Spinal cord (tissue), 10 donors: Measurements from ENCODE around the gene SDHAF2. TPM values are rescaled to one million over a fixed set of nuclear protein-coding genes. Genes with fewer than 3 reads are reported as not detected.
"Not testable (repeated sequence)": the region's sequence is repeated elsewhere in the genome, so short reads cannot be mapped to it uniquely, and the experiment has no call there.

Experiments used
- DNase-seq, 6 donors: peaks; one replicate each; pipeline versions ENCODE4 v3.0.0 to v3.0.0-alpha.2; 2013 to 2015; ENCODE audit warnings: low spot score in 6 of 6, low read depth in 4 of 6
- H3K27ac ChIP-seq: one replicate; pipeline ENCODE4 v1.5.1; 2013; ENCODE audit warnings: low read depth, low read length, control low read depth
- H3K27me3 ChIP-seq: one replicate; pipeline ENCODE4 v1.6.1; 2013; ENCODE audit warnings: low read length; ENCODE audit not compliant: control insufficient read depth, insufficient read depth
- H3K36me3 ChIP-seq: one replicate; pipeline ENCODE4 v1.6.1; 2013; ENCODE audit warnings: low read length; ENCODE audit not compliant: control insufficient read depth, insufficient read depth
- H3K4me1 ChIP-seq: one replicate; pipeline ENCODE4 v1.6.1; 2013; ENCODE audit warnings: low read length; ENCODE audit not compliant: control insufficient read depth, insufficient read depth
- H3K4me3 ChIP-seq: one replicate; pipeline ENCODE4 v1.5.1; 2013; ENCODE audit warnings: low read depth, low read length, control low read depth
- H3K9me3 ChIP-seq: one replicate; pipeline ENCODE4 v1.6.1; 2013; ENCODE audit warnings: low read length; ENCODE audit not compliant: control insufficient read depth, insufficient read depth
- WGBS: methylation state at CpG from one replicate; pipeline ENCODE4 v1.1.5; 2013; ENCODE audit warnings: missing lambda C conversion rate; ENCODE audit not compliant: insufficient coverage; 5-methylcytosine and 5-hydroxymethylcytosine counted together
- polyA plus RNA-seq, 2 donors: library from polyadenylated mRNA; unstranded; fragments of 120-200 nt; gene quantifications; one replicate each; pipeline ENCODE4 v1.2.1, GENCODE V29; 2013; ENCODE audit not compliant: insufficient read length in 2 of 2
- total RNA-seq, 2 donors: library from RNA; depleted of rRNA in 1 of 2; stranded (reverse); fragments of 120-200 nt in 1 of 2; fragments of >200 nt in 1 of 2; gene quantifications; one replicate each; pipeline versions ENCODE4 v1.2.3 to v1.2.4, GENCODE V29; 2013 to 2014
- donor health status: healthy.

The SDHAF2 gene
- total and polyA plus RNA-seq, 4 donors: 34.7 to 64.5 (median 46.5) TPM

DNA sequence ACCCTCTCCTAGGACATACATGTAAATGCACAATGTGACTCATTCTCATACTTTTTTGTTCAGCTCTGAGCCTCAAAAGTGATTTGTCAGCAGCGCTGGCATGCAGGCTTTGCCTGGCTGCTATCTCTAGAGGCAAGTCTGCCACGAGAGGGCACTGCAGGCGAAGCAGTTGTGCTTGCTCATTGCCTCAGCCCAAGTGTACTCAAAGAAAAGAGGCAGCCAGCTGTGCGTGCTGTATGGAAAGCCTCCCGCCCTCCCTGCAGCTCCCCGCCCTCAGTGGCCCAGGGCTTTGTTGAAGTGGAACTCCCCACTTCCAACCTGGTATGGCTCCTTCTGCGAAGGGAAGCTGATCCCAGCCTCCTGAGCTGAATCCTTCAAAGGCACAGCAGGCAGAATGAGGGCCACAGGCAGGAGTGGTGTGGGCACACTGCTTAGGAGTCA, 16.3 kb downstream of the SDHAF2 start:
- no peak overlapping the region for H3K4me3 ChIP-seq
- H3K27me3 ChIP-seq: no peaks in the 10 kb centered on the region
- peaks cover 13% of the 10 kb centered on the region for H3K4me1 ChIP-seq
- no peak overlapping the region for H3K27ac ChIP-seq
- WGBS: 4% methylated on average over 7 of the region's 7 CpGs
- H3K36me3 ChIP-seq: peaks cover 36% of the 10 kb centered on the region
- peak; percentile 69 to 96 (median 84) for DNase-seq
- no peaks in the 10 kb centered on the region for H3K9me3 ChIP-seq

DNA sequence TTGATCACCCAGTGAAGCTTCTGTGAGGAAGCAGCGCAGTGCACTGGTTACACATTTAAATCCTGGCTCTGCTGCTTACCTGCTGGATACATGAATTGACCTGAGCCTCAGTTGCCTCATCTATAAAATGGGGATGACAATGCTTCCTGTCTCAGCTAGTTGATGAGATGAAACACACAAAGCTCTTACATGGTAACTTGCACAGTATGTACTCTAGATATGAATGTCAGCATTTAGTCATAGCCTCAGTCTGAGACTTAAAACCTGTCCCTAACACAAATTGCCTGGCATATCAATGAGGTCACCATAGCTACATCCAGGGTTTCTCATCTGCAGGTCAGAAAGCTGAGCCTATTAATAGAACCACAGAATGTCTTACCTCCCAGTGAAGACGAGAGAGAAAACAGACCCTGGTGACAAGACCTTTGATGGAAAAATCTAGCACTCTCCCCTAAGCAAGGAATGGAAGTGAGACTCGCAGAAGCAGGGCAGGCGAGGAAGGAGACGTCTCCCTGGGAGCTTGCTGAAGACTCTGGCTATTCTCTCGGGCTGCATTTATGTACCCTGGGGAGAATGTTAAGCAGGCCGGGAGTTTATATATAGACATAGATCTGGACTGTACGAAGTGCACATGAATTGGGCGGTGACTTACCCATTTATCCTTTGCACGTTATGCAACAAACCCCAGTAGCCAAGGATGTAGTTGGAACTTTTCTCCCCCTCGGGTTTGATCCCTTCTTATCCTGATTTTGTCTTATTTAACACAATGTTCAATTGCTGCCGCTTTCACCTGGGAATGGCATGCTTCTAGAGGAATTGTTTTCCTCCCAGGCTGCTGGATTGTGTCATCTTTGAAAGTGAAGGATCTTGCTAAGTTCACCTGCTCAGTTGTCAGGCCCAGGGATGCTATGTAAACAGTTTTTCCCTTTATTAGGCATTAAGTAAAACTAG, 18.0 kb downstream of the SDHAF2 start:
- no peak overlapping the region for H3K4me3 ChIP-seq
- H3K9me3 ChIP-seq: no peaks in the 10 kb centered on the region
- DNase-seq: peak in 1 of 6 donors; percentile 42
- H3K27ac ChIP-seq: no peak overlapping the region
- WGBS: 65% methylated on average over 8 of the region's 12 CpGs
- H3K4me1 ChIP-seq: peaks cover 13% of the 10 kb centered on the region
- H3K36me3 ChIP-seq: peaks cover 31% of the 10 kb centered on the region
- no peaks in the 10 kb centered on the region for H3K27me3 ChIP-seq

DNA sequence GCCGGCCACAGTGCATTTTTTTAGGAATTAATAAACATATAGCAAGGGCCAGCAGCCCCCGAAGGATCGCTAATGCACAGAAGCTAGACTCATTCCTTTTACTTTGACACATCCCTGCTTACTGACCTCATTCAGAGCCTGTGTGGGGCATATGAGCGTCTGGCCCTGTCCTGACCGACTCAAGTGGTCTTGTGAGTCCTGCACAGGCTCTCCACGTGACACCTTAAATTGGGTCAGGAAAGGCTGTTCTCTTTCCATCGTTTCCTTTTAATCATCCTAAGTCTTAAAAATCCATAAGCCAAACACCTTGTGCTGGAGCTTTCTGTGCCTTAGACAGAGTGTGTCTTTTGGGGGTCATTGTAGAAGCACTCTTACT, 18.6 kb downstream of the SDHAF2 start:
- no peak for DNase-seq
- no peaks in the 10 kb centered on the region for H3K9me3 ChIP-seq
- WGBS: 78% methylated on average over 4 of the region's 7 CpGs
- no peaks in the 10 kb centered on the region for H3K27me3 ChIP-seq
- peaks cover 28% of the 10 kb centered on the region for H3K36me3 ChIP-seq
- H3K4me1 ChIP-seq: peaks cover 13% of the 10 kb centered on the region
- no peak overlapping the region for H3K4me3 ChIP-seq
- no peak overlapping the region for H3K27ac ChIP-seq

DNA sequence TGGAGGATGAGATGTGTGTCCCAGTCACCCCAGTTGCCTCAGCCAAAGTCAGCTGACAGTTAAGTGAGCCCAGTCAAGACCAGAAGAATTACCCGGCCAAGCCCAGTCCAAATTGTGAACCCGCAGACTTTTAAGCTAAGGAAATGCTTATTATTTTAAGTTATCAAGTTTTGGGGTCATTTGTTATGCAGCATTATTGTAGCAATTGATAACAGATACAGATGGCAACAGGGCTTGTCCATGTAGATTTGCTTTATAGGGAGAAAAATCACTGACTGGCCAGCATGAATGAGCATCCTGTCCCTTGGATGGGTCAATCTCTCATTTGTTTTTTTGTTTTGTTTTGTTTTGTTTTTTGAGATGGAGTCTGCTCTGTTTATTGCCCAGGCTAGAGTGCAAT, 22.9 kb downstream of the SDHAF2 start:
- no peak overlapping the region for H3K4me3 ChIP-seq
- no CpG with 5 or more reads among the region's 2 CpGs for WGBS

DNA sequence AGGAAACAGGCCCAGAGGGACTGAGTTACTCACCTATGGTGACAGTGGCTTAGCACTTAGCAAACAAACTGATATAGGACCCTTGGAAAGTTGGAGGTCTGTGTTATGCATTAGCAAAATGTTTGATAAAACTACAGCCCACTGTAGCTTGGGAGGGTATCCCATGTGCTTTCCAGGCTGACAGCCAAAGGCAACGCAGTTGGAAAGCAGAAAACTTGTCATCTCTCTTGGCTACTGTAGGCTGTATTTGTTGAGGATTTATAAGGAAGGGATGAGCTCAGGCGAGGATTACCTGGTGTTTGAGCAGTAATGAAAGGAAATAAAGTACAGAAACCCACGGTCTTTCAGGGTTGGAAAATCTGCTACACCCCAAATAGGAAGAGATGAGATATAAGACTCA, 23.8 kb downstream of the SDHAF2 start:
- peaks cover 14% of the 10 kb centered on the region for H3K36me3 ChIP-seq
- no peaks in the 10 kb centered on the region for H3K9me3 ChIP-seq
- no peaks in the 10 kb centered on the region for H3K27me3 ChIP-seq
- DNase-seq: peak in 2 of 6 donors; percentile 36 to 65
- H3K27ac ChIP-seq: no peak overlapping the region
- H3K4me3 ChIP-seq: no peak overlapping the region
- H3K4me1 ChIP-seq: peaks cover 10% of the 10 kb centered on the region
- WGBS: 40% methylated on average over 1 of the region's 3 CpGs

More for the DNA sequence above, 22.9 kb downstream of the SDHAF2 start:
- Histone ChIP-seq H3K27ac (no peak overlapping the region), H3K27me3 (no peaks in the 10 kb centered on the region), H3K9me3 (no peaks in the 10 kb centered on the region), H3K4me1 (peaks cover 10% of the 10 kb centered on the region), H3K36me3 (peaks cover 14% of the 10 kb centered on the region)
- no peak for DNase-seq

DNA sequence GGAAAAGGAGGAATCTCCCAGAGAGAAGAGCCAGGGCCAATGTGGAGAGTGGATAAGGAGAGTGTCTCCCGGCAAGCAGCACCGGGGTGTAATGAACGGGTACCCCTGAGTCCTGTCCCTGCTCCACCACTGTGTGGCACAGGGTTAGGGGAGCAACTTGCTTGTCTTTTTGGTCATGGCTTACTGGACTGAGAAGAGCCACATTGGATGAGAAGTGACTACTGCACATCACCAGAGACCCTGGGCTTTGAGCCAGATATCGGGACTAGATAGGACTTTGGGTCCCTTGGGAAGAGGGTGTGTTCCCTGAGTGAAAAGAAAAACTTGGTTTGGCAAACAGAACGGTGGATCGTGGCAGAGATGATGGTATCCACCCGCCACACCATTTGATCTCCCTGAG, 24.6 kb downstream of the SDHAF2 start:
- no peaks in the 10 kb centered on the region for H3K27me3 ChIP-seq
- no peaks in the 10 kb centered on the region for H3K9me3 ChIP-seq
- peaks cover 7% of the 10 kb centered on the region for H3K4me1 ChIP-seq
- no peak overlapping the region for H3K4me3 ChIP-seq
- no peak for DNase-seq
- peaks cover 13% of the 10 kb centered on the region for H3K36me3 ChIP-seq
- WGBS: 76% methylated on average over 4 of the region's 7 CpGs
- no peak overlapping the region for H3K27ac ChIP-seq

DNA sequence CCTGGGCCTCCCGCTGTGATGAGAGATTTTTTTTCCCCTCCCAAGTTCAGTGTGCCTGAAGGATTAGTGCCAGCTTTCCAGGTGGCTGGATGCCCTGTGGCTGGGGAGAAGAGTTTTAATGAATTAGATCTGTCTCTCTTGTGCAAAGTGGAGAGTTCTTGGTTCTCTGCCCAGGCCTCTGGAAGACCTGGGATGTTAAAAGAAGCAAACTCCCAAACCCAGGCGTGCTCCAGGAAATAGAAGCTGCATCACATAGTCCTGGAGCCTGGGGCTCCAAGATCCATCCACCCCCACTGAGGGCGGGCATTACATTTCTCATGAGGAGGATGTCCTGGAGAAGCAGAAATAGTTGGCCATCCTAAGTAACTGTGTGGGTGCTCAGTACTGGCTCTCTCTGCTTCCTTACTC, 30.6 kb downstream of the SDHAF2 start:
- no peak overlapping the region for H3K4me3 ChIP-seq
- peaks cover 7% of the 10 kb centered on the region for H3K36me3 ChIP-seq
- no peaks in the 10 kb centered on the region for H3K27me3 ChIP-seq
- DNase-seq: peak in 4 of 6 donors; percentile 66 to 89 (median 80)
- peak overlapping the region; percentile 67 for H3K27ac ChIP-seq
- H3K4me1 ChIP-seq: peaks cover 18% of the 10 kb centered on the region
- WGBS: no CpG with 5 or more reads among the region's 3 CpGs
- no peaks in the 10 kb centered on the region for H3K9me3 ChIP-seq

DNA sequence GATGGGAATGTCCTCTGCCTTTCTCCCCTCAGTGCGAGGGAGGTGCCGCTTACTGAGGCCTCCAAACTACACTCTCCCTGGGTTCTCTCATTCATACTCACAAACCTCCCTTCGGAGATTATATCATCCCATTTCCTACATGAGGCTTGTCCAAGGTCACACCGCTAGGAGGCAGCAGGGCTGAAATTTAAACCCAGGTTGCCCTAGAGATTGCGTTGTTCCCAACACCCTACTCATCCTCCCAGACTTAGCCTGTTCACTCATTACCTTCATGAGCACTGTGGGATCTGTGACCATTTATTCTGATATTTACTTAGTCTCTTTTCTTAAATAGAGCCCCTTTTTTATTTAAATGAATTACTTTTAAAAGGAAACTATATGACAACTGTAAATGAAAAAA, 31.1 kb downstream of the SDHAF2 start:
- no peaks in the 10 kb centered on the region for H3K27me3 ChIP-seq
- H3K4me3 ChIP-seq: no peak overlapping the region
- peaks cover 18% of the 10 kb centered on the region for H3K4me1 ChIP-seq
- DNase-seq: no peak
- H3K27ac ChIP-seq: peak overlapping the region; percentile 67
- WGBS: 69% methylated on average over 5 of the region's 5 CpGs
- peaks cover 7% of the 10 kb centered on the region for H3K36me3 ChIP-seq
- H3K9me3 ChIP-seq: no peaks in the 10 kb centered on the region

DNA sequence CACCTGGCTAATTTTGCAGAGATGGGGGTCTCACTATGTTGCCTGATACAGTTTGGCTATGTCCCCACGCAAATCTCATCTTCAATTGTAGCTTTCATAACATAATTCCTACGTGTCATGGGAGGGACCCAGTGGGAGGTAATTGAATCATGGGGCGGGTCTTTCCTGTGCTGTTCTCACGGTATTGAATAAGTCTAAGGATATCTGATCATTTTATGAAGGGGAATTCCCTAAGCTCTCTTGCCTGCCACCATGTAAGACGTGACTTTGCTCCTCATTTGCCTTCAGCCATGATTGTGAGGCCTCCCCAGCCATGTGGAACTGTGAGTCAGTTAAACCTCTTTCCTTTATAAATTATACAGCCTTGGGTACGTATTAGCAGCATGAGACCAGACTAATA, 37.7 kb downstream of the SDHAF2 start:
- not testable (repeated sequence) for H3K27ac ChIP-seq, DNase-seq, H3K27me3 ChIP-seq, H3K4me3 ChIP-seq, H3K9me3 ChIP-seq
- WGBS: 76% methylated on average over 3 of the region's 6 CpGs
- H3K36me3 ChIP-seq: peaks cover 12% of the 10 kb centered on the region
- H3K4me1 ChIP-seq: peaks cover 21% of the 10 kb centered on the region

DNA sequence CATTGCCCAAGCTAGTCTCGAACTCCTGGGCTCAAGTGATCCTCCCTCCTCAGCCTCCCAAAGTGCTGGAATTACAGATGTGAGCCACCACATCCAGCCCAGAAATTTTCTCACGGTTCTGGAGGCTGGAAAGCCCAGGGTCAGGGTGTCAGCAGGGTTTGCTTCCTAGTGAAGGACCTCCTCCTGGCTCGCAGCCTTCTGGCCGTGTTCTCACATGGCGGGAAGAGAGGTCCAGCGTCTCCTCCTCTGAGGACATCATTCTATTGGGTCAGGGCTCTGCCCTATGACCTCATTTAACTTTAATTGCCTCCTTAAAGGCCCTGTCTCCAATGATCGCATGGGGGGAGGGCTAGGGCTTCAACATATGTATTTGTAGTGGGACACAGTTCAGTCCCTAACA, 38.1 kb downstream of the SDHAF2 start:
- no peak for DNase-seq
- H3K4me3 ChIP-seq: no peak overlapping the region
- no peaks in the 10 kb centered on the region for H3K9me3 ChIP-seq
- WGBS: 75% methylated on average over 5 of the region's 7 CpGs
- H3K27ac ChIP-seq: no peak overlapping the region
- peaks cover 21% of the 10 kb centered on the region for H3K4me1 ChIP-seq
- no peaks in the 10 kb centered on the region for H3K27me3 ChIP-seq
- H3K36me3 ChIP-seq: peaks cover 13% of the 10 kb centered on the region
